ENCODE results near the gene CDK5.

DNA sequence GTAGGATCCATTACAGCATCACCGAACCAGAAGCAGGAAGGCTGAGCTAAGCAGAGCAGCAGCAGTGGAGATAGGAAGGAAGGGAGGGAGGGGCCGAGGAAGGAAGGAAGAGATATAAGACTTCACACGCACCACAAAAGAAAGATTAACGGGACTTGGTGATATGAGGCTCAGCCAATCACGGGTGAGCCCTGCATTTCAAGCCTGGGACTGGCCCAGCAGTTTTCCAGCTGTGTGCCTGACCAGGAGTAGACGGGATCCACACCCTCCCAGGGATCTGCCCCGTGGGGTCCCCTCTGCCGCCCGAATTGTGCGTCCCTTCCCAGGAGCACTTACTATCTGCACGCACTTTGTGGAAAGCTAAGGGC, 49.6 kb downstream of the CDK5 start:
- TF ChIP-seq, protein P1, sequence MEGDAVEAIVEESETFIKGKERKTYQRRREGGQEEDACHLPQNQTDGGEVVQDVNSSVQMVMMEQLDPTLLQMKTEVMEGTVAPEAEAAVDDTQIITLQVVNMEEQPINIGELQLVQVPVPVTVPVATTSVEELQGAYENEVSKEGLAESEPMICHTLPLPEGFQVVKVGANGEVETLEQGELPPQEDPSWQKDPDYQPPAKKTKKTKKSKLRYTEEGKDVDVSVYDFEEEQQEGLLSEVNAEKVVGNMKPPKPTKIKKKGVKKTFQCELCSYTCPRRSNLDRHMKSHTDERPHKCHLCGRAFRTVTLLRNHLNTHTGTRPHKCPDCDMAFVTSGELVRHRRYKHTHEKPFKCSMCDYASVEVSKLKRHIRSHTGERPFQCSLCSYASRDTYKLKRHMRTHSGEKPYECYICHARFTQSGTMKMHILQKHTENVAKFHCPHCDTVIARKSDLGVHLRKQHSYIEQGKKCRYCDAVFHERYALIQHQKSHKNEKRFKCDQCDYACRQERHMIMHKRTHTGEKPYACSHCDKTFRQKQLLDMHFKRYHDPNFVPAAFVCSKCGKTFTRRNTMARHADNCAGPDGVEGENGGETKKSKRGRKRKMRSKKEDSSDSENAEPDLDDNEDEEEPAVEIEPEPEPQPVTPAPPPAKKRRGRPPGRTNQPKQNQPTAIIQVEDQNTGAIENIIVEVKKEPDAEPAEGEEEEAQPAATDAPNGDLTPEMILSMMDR (conservative IDR thresholded peaks at IDR 0.05; ENCODE audit: low read depth, low read length) = no peak
- TF ChIP-seq EZH2 (IDR thresholded peaks at IDR 0.05; ENCODE audit: borderline replicate concordance, low read depth, low read length, poor library complexity, severe bottlenecking) = no peak
